Measurements from ENCODE around the gene ARHGAP15.
A peak's percentile ranks its signal among the peaks of the same experiment; 100 is the strongest.

The ARHGAP15 gene

DNA sequence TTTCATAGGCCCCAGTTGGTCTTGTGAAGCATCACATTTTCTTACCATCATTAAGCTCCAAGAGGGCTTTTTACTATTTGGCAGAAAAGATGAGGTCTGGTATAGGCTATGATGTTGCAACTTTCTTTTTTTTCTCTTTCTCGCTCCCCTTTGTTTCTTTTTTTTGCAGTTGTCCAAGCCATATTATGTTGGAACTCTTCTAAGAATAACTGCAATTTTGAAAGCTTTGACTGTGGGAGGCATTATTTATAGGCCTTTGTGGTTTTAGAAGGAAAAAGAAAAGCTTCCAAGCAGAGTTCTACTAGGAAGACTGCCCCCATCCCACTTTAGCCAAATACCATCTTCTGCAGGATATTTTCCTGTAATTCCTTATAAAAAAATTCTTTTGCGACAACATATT, 571.6 kb downstream of the ARHGAP15 start:
- peaks cover 22% of the 10 kb centered on the region for H3K36me3 ChIP-seq
- no peak for TF ChIP-seq CTCF (IDR thresholded peaks at IDR 0.05)
- no peak overlapping the region for H3K4me3 ChIP-seq (ENCODE audit: low read depth in 1 of 2, low read length in 1 of 2)
- H3K27me3 ChIP-seq: no peaks in the 10 kb centered on the region
- H3K4me1 ChIP-seq (ENCODE audit: control insufficient read depth in 1 of 2, insufficient read depth in 1 of 2, low read depth in 1 of 2, low read length in 1 of 2): peaks cover 18 to 57% of the 10 kb centered on the region in 2 experiments
- H3K9me3 ChIP-seq: no peaks in the 10 kb centered on the region
- H3K27ac ChIP-seq: no peak overlapping the region

DNA sequence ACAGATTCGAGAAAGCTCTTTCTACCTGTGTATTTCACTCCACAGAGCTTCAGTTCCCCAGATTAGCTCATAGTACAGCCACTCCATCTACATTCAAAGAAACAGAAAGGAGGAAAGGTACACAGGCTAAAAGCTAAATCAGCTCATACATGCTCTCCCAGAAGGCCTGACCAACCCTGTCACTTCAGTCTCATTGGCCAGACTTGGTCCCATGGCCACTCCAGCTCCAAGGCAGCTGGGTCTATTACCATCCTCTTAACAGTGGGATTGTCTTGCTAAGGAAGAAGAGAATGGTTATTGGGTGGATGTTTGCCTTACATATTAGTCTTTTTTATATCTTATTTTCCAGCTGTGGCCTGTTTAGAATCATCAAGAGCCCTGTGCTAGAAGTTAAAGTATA, 572.6 kb downstream of the ARHGAP15 start:
- H3K27ac ChIP-seq: no peak overlapping the region
- H3K36me3 ChIP-seq: peaks cover 31% of the 10 kb centered on the region
- TF ChIP-seq CTCF (IDR thresholded peaks at IDR 0.05): no peak
- H3K27me3 ChIP-seq: no peaks in the 10 kb centered on the region
- no peaks in the 10 kb centered on the region for H3K9me3 ChIP-seq
- H3K4me3 ChIP-seq (ENCODE audit: low read depth in 1 of 2, low read length in 1 of 2): no peak overlapping the region
- H3K4me1 ChIP-seq (ENCODE audit: control insufficient read depth in 1 of 2, insufficient read depth in 1 of 2, low read depth in 1 of 2, low read length in 1 of 2): peaks cover 13 to 48% of the 10 kb centered on the region in 2 experiments

DNA sequence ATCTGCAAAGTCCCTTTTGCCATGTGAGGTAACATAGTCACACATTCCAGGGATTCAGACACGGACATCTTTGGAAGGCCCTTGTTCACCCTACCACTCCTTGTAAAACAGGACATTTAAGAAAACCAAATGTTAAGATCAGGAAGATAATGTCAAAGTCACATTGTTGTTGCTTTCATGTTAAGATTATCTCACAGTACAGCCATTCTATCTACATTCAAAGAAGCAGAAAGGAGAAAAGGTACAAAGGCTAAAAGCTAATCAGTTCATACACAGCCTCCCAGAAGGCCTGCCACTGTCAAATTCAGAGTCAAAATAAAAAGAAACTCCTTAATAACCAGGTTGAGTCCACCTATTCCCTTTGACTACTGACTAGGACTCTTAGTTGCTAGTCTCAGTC, 573.7 kb downstream of the ARHGAP15 start:
- Histone ChIP-seq H3K4me3 (ENCODE audit: low read depth in 1 of 2, low read length in 1 of 2) (no peak overlapping the region), H3K9me3 (no peaks in the 10 kb centered on the region), H3K36me3 (peaks cover 33% of the 10 kb centered on the region), H3K4me1 (ENCODE audit: control insufficient read depth in 1 of 2, insufficient read depth in 1 of 2, low read depth in 1 of 2, low read length in 1 of 2) (peaks cover 12 to 45% of the 10 kb centered on the region in 2 experiments), H3K27me3 (no peaks in the 10 kb centered on the region), H3K27ac (peak overlapping the region; percentile 28)
- no peak for TF ChIP-seq CTCF (IDR thresholded peaks at IDR 0.05)

GRCh38 chr2:143704451-143705106, 575.4 kb downstream of the ARHGAP15 start:
- peak overlapping the region; percentile 18 for H3K27ac ChIP-seq
- H3K4me1 ChIP-seq (ENCODE audit: control insufficient read depth in 1 of 2, insufficient read depth in 1 of 2, low read depth in 1 of 2, low read length in 1 of 2): peaks cover 8 to 34% of the 10 kb centered on the region in 2 experiments

GRCh38 chr2:143705108-143705707, 576.0 kb downstream of the ARHGAP15 start:
- Histone ChIP-seq H3K27me3 (no peaks in the 10 kb centered on the region), H3K36me3 (peaks cover 33% of the 10 kb centered on the region), H3K27ac (peak overlapping the region; percentile 18), H3K4me3 (ENCODE audit: low read depth in 1 of 2, low read length in 1 of 2) (no peak overlapping the region), H3K4me1 (ENCODE audit: control insufficient read depth in 1 of 2, insufficient read depth in 1 of 2, low read depth in 1 of 2, low read length in 1 of 2) (peaks cover 8 to 34% of the 10 kb centered on the region in 2 experiments), H3K9me3 (no peaks in the 10 kb centered on the region)
- TF ChIP-seq CTCF (IDR thresholded peaks at IDR 0.05): no peak

More at GRCh38 chr2:143704451-143705106, 575.4 kb downstream of the ARHGAP15 start:
- Histone ChIP-seq H3K9me3 (no peaks in the 10 kb centered on the region), H3K4me3 (ENCODE audit: low read depth in 1 of 2, low read length in 1 of 2) (no peak overlapping the region), H3K27me3 (no peaks in the 10 kb centered on the region), H3K36me3 (peaks cover 33% of the 10 kb centered on the region)
- TF ChIP-seq CTCF (IDR thresholded peaks at IDR 0.05): no peak

All from neutrophil (primary cell).